ENCODE results near the gene TNS4. TPM values are rescaled to one million over a fixed set of nuclear protein-coding genes. Genes with fewer than 3 reads are reported as not detected.

The TNS4 gene
- polyA plus RNA-seq, 2 of the 4 experiments (the other 2 are of a cell fraction): 24.2 to 73.5 TPM

DNA sequence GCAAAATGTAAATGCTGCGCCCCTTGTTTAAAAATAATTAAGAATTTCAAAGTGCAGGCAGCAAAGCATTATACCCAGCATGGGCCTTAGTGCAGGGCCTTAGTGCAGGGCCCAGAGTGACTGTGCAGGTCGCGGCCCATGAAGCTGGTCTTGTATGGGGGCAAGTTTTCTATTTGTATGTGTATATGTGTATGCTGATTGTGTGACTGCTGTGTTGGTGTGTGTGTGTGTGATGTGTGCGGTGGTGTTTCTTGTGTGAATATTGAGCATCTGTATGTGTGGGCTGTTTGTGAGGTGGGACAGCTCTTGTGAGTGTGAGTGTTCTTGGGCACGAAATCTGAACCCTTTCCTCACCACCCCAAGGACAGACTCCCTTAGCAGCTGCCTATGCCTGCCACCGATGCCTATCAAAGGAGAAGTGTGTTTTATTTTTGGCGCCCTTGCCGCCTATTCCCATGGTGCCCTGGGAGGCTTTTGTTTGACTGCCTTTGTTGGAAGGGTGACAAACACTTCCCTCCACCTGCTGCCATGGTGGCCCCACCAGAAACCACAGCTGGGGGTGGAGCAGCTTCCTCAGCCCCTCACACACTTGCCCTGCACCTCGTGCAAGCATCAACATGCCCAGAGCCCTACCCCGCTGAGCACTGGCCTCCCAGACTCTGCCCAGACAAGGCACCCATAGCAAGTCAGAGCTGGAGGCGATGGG is 45.8 kb upstream of the TNS4 start:
- peak overlapping the region; percentile 95 to 99 for H3K27ac ChIP-seq
- no peak for DNase-seq (ENCODE audit: low read depth in 1 of 2, low spot score in 1 of 2)
- peak overlapping the region; percentile 79 for H3K4me2 ChIP-seq
- FAIRE-seq: no peak
- ChIA-PET CTCF (interaction anchor here (0.7 to 36.6 kb wide), 10 partner anchors 7 to 1116 kb away, joined by 3 to 1144 read pairs (median 6); partner anchors contain the start of gene CCR7), POLR2A (interaction anchor here (0.9 to 5.3 kb wide), 5 partner anchors 11 to 77 kb away, joined by 3 to 51 read pairs (median 25); no protein-coding TSS in a partner anchor)
- no peak for ATAC-seq
- H3K9me3 ChIP-seq: no peaks in the 10 kb centered on the region
- 73% methylated on average over 11 of the region's 11 CpGs for WGBS (ENCODE audit: missing lambda C conversion rate)
- peaks cover 83% of the 10 kb centered on the region for H3K4me1 ChIP-seq
- H3K4me3 ChIP-seq: no peak overlapping the region
- TF ChIP-seq RFX5 (IDR thresholded peaks at IDR 0.05) (no peak), KDM5A (IDR thresholded peaks at IDR 0.05) (no peak), TP53 (CRISPR knock-in tag; IDR thresholded peaks at IDR 0.05) (no peak), JUNB (IDR thresholded peaks at IDR 0.05) (no peak), EP300 (IDR thresholded peaks at IDR 0.05) (no peak), NFE2L2 (conservative IDR thresholded peaks at IDR 0.05; ENCODE audit: low read length) (no peak), HOXB13 (CRISPR knock-in tag; IDR thresholded peaks at IDR 0.05; ENCODE audit: low read depth) (peak; percentile 69; the same call in 1 of the 2 replicates), POLR2A (IDR thresholded peaks at IDR 0.05; ENCODE audit: low read length) (no peak), MAZ (IDR thresholded peaks at IDR 0.05; ENCODE audit: borderline replicate concordance, low read depth, low read length) (no peak), ZFP36 (IDR thresholded peaks at IDR 0.05; ENCODE audit: borderline replicate concordance, partially characterized antibody) (no peak), CBX2 (IDR thresholded peaks at IDR 0.05; ENCODE audit: borderline replicate concordance, low read depth) (no peak), RARB (CRISPR knock-in tag; IDR thresholded peaks at IDR 0.05) (no peak), KDM1A (IDR thresholded peaks at IDR 0.05; ENCODE audit: low read depth) (no peak), ZSCAN20 (CRISPR knock-in tag; IDR thresholded peaks at IDR 0.05) (no peak), BHLHE40 (IDR thresholded peaks at IDR 0.05; ENCODE audit: low read depth, low read length) (no peak), FOXS1 (CRISPR knock-in tag; IDR thresholded peaks at IDR 0.05) (no peak), JUN (IDR thresholded peaks at IDR 0.05) (no peak), GATA3 (IDR thresholded peaks at IDR 0.05; ENCODE audit: borderline replicate concordance) (no peak), ESRRA (IDR thresholded peaks at IDR 0.05; ENCODE audit: borderline replicate concordance, low read length) (no peak), HEYL (CRISPR knock-in tag; IDR thresholded peaks at IDR 0.05) (no peak), MYC (IDR thresholded peaks at IDR 0.05; ENCODE audit: borderline replicate concordance, low read length) (no peak), ZC3H11A (IDR thresholded peaks at IDR 0.05) (no peak), POLR2AphosphoS2 (conservative IDR thresholded peaks at IDR 0.05; ENCODE audit: low read length) (no peak), CBX8 (IDR thresholded peaks at IDR 0.05) (no peak), CEBPB (IDR thresholded peaks at IDR 0.05) (no peak), FOSB (CRISPR knock-in tag; IDR thresholded peaks at IDR 0.05) (0 out of 2 replicates have a peak, but pooled peaks have one; percentile 52), TFCP2L1 (CRISPR knock-in tag; IDR thresholded peaks at IDR 0.05) (no peak), ZNF302 (CRISPR knock-in tag; IDR thresholded peaks at IDR 0.05) (no peak), MAFK (IDR thresholded peaks at IDR 0.05; ENCODE audit: partially characterized antibody) (no peak), HOXA7 (CRISPR knock-in tag; IDR thresholded peaks at IDR 0.05) (peak; percentile 12; the same call in 1 of the 2 replicates), CHD2 (IDR thresholded peaks at IDR 0.05; ENCODE audit: low read length, partially characterized antibody) (no peak), RAD21 (conservative IDR thresholded peaks at IDR 0.05 in 1 of 2, IDR thresholded peaks at IDR 0.05 in 1 of 2) (no peak), SREBF2 (IDR thresholded peaks at IDR 0.05) (no peak), NR3C1 (IDR thresholded peaks at IDR 0.05) (no peak), EHF (CRISPR knock-in tag; IDR thresholded peaks at IDR 0.05) (peak; percentile 85), RNF2 (IDR thresholded peaks at IDR 0.05; ENCODE audit: borderline replicate concordance, low read depth) (no peak)
- TF ChIP-seq, protein P1, sequence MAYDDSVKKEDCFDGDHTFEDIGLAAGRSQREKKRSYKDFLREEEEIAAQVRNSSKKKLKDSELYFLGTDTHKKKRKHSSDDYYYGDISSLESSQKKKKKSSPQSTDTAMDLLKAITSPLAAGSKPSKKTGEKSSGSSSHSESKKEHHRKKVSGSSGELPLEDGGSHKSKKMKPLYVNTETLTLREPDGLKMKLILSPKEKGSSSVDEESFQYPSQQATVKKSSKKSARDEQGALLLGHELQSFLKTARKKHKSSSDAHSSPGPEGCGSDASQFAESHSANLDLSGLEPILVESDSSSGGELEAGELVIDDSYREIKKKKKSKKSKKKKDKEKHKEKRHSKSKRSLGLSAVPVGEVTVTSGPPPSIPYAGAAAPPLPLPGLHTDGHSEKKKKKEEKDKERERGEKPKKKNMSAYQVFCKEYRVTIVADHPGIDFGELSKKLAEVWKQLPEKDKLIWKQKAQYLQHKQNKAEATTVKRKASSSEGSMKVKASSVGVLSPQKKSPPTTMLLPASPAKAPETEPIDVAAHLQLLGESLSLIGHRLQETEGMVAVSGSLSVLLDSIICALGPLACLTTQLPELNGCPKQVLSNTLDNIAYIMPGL (CRISPR knock-in tag; IDR thresholded peaks at IDR 0.05; ENCODE audit: borderline replicate concordance): no peak
- TF ChIP-seq, protein P2, sequence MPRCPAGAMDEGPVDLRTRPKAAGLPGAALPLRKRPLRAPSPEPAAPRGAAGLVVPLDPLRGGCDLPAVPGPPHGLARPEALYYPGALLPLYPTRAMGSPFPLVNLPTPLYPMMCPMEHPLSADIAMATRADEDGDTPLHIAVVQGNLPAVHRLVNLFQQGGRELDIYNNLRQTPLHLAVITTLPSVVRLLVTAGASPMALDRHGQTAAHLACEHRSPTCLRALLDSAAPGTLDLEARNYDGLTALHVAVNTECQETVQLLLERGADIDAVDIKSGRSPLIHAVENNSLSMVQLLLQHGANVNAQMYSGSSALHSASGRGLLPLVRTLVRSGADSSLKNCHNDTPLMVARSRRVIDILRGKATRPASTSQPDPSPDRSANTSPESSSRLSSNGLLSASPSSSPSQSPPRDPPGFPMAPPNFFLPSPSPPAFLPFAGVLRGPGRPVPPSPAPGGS (IDR thresholded peaks at IDR 0.05): no peak
- TF ChIP-seq, protein P3, sequence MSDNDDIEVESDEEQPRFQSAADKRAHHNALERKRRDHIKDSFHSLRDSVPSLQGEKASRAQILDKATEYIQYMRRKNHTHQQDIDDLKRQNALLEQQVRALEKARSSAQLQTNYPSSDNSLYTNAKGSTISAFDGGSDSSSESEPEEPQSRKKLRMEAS (IDR thresholded peaks at IDR 0.05): peak; percentile 25; the same call in 1 of the 2 replicates
- TF ChIP-seq, protein P4, sequence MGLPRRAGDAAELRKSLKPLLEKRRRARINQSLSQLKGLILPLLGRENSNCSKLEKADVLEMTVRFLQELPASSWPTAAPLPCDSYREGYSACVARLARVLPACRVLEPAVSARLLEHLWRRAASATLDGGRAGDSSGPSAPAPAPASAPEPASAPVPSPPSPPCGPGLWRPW (IDR thresholded peaks at IDR 0.05): no peak
- TF ChIP-seq, protein P5, sequence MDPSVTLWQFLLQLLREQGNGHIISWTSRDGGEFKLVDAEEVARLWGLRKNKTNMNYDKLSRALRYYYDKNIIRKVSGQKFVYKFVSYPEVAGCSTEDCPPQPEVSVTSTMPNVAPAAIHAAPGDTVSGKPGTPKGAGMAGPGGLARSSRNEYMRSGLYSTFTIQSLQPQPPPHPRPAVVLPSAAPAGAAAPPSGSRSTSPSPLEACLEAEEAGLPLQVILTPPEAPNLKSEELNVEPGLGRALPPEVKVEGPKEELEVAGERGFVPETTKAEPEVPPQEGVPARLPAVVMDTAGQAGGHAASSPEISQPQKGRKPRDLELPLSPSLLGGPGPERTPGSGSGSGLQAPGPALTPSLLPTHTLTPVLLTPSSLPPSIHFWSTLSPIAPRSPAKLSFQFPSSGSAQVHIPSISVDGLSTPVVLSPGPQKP (IDR thresholded peaks at IDR 0.05; ENCODE audit: low read depth, low read length): no peak
